Mammary epithelial cell (primary cell): ENCODE data around the gene GNAT1.

Experiments used
- EZH2 ChIP-seq: IDR thresholded peaks from 2 replicates; pipeline ENCODE4 v1.6.1; 2012; ENCODE audit warnings: low read length, inconsistent platforms, borderline replicate concordance
- TF ChIP-seq, protein P1 (sequence below), 2 donors: IDR thresholded peaks in 1 of 2; conservative IDR thresholded peaks in 1 of 2; 2 replicates each; pipeline ENCODE4 v1.5.1; 2011 to 2012; ENCODE audit warnings: inconsistent platforms in 2 of 2, low read length in 2 of 2, mild to moderate bottlenecking in 2 of 2, control low read depth in 1 of 2, low read depth in 1 of 2; ENCODE audit not compliant: insufficient read depth in 1 of 2; ENCODE audit errors: extremely low read depth in 1 of 2

DNA sequence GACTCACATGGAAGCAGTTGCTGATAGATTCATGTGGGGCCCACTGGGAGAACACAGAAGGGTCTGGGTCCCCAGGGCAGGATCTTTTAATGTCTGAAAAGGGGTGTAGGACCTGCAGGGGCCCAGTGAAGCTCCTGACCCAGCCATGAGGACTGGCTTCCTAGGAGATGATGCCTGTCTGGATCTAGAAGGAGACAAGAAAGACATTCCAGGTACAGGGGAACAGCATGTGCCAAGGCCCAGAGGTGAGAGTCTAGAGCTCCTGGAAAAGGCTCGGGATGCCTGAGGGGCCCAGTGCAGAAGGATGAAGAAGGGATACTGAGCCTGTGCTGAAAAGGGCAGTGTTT, 41.0 kb upstream of the GNAT1 start:
- TF ChIP-seq, protein P1, sequence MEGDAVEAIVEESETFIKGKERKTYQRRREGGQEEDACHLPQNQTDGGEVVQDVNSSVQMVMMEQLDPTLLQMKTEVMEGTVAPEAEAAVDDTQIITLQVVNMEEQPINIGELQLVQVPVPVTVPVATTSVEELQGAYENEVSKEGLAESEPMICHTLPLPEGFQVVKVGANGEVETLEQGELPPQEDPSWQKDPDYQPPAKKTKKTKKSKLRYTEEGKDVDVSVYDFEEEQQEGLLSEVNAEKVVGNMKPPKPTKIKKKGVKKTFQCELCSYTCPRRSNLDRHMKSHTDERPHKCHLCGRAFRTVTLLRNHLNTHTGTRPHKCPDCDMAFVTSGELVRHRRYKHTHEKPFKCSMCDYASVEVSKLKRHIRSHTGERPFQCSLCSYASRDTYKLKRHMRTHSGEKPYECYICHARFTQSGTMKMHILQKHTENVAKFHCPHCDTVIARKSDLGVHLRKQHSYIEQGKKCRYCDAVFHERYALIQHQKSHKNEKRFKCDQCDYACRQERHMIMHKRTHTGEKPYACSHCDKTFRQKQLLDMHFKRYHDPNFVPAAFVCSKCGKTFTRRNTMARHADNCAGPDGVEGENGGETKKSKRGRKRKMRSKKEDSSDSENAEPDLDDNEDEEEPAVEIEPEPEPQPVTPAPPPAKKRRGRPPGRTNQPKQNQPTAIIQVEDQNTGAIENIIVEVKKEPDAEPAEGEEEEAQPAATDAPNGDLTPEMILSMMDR (conservative IDR thresholded peaks at IDR 0.05 in 1 of 2, IDR thresholded peaks at IDR 0.05 in 1 of 2; ENCODE audit: extremely low read depth in 1 of 2, insufficient read depth in 1 of 2, low read depth in 1 of 2, low read length in 2 of 2): no peak
- no peak for TF ChIP-seq EZH2
